Peyer's patch (tissue), 4 donors: Measurements from ENCODE around the gene SLC16A3. TPM values are rescaled to one million over a fixed set of nuclear protein-coding genes. Genes with fewer than 3 reads are reported as not detected.
A peak's percentile ranks its signal among the peaks of the same experiment; 100 is the strongest.

ENCODE experiments used
- DNase-seq, 3 donors: peaks; one replicate each; pipeline ENCODE4 v3.0.0-alpha.2; 2017 to 2019
- H3K27ac ChIP-seq, 4 donors: fragments of 200-600 bp; sonication (generic); one replicate each; pipeline ENCODE4 v1.5.1; 2016 to 2019
- H3K27me3 ChIP-seq, 2 donors: fragments of 200-600 bp; sonication (generic); one replicate each; pipeline ENCODE4 v1.5.1; 2019
- H3K36me3 ChIP-seq, 3 donors: fragments of 200-600 bp; sonication (generic); one replicate each; pipeline ENCODE4 v1.5.1; 2016 to 2019
- H3K4me1 ChIP-seq, 4 donors: fragments of 200-600 bp; sonication (generic); one replicate each; pipeline ENCODE4 v1.5.1; 2016 to 2019
- H3K4me3 ChIP-seq, 4 donors: fragments of 200-600 bp; sonication (generic); 1 replicate in 3 of 4; 2 replicates in 1 of 4; pipeline ENCODE4 v1.5.1; 2016 to 2019; ENCODE audit warnings: mild to moderate bottlenecking in 1 of 4
- H3K9me3 ChIP-seq, 4 donors: fragments of 200-600 bp; sonication (generic); one replicate each; pipeline ENCODE4 v1.5.1; 2016 to 2019; ENCODE audit warnings: mild to moderate bottlenecking in 1 of 4
- CTCF ChIP-seq, 6 experiments: fragments of 450-650 bp in 4 of 6; fragments of 200-600 bp in 2 of 6; sonication (generic) in 1 of 6; IDR thresholded peaks; one replicate each; pipeline ENCODE4 v1.5.1; 2017 to 2019; ENCODE audit warnings: antibody characterized with exemption in 6 of 6, mild to moderate bottlenecking in 3 of 6, moderate library complexity in 1 of 6
- POLR2A ChIP-seq, 2 donors: fragments of 450-650 bp; IDR thresholded peaks; one replicate each; pipeline ENCODE4 v1.5.1; 2017; ENCODE audit warnings: antibody characterized with exemption in 2 of 2, mild to moderate bottlenecking in 2 of 2, moderate library complexity in 2 of 2
- total RNA-seq, 4 donors: library from RNA; depleted of rRNA; stranded (reverse); fragments of >200 nt; gene quantifications; one replicate each; pipeline ENCODE4 v1.1.0, GENCODE V29; 2016

The SLC16A3 gene
- total RNA-seq, 4 donors from 2014 or later = 18.9 to 55.0 (median 35.3) TPM

- peaks cover 0 to 66% (median 2%) of the 10 kb centered on the region in 3 donors for H3K36me3 ChIP-seq
- H3K27me3 ChIP-seq = no peaks in the 10 kb centered on the region
- H3K27ac ChIP-seq = peak overlapping the region in 3 of 4 donors; percentile 93 to 100 (median 100)
- TF ChIP-seq POLR2A (IDR thresholded peaks at IDR 0.05) (no peak), CTCF (IDR thresholded peaks at IDR 0.05) (no peak)
- H3K4me1 ChIP-seq = peaks cover 13 to 53% (median 25%) of the 10 kb centered on the region in 4 donors
- no peak overlapping the region for H3K4me3 ChIP-seq
- no peaks in the 10 kb centered on the region for H3K9me3 ChIP-seq
- no peak for DNase-seq
Observed at GRCh38 chr17:82266142-82266541, 37.3 kb downstream of the SLC16A3 start.

GRCh38 chr17:82267575-82268379, 38.9 kb downstream of the SLC16A3 start:
- Histone ChIP-seq H3K36me3 (peaks cover 0 to 60% (median 0%) of the 10 kb centered on the region in 3 donors), H3K4me3 (peak overlapping the region in 2 of 4 donors; percentile 20 to 43), H3K4me1 (peaks cover 13 to 64% (median 35%) of the 10 kb centered on the region in 4 donors), H3K27ac (peak overlapping the region; percentile 65 to 100 (median 96)), H3K27me3 (no peaks in the 10 kb centered on the region), H3K9me3 (no peaks in the 10 kb centered on the region)
- TF ChIP-seq CTCF (IDR thresholded peaks at IDR 0.05) = peak in 1 of 6 experiments; percentile 4
- TF ChIP-seq POLR2A (IDR thresholded peaks at IDR 0.05) = peak; percentile 47 to 59
- peak; percentile 57 to 95 (median 95) for DNase-seq

- Histone ChIP-seq H3K4me3 (no peak overlapping the region), H3K27me3 (no peaks in the 10 kb centered on the region), H3K27ac (peak overlapping the region; percentile 26 to 100 (median 96)), H3K4me1 (peaks cover 13 to 70% (median 38%) of the 10 kb centered on the region in 4 donors), H3K9me3 (no peaks in the 10 kb centered on the region), H3K36me3 (peaks cover 0 to 45% (median 0%) of the 10 kb centered on the region in 3 donors)
- TF ChIP-seq POLR2A (IDR thresholded peaks at IDR 0.05) = no peak
- no peak for TF ChIP-seq CTCF (IDR thresholded peaks at IDR 0.05)
- DNase-seq = peak in 2 of 3 donors; percentile 82 to 84
Observed at GRCh38 chr17:82269138-82269881, 40.5 kb downstream of the SLC16A3 start.

- peaks cover 13 to 72% (median 38%) of the 10 kb centered on the region in 4 donors for H3K4me1 ChIP-seq
- no peak for DNase-seq
Observed at GRCh38 chr17:82269882-82270500, 41.1 kb downstream of the SLC16A3 start.

More at GRCh38 chr17:82269882-82270500, 41.1 kb downstream of the SLC16A3 start:
- Histone ChIP-seq H3K27me3 (no peaks in the 10 kb centered on the region), H3K4me3 (peak overlapping the region in 1 of 4 donors; percentile 89), H3K36me3 (peaks cover 0 to 38% (median 0%) of the 10 kb centered on the region in 3 donors), H3K27ac (peak overlapping the region; percentile 26 to 100 (median 96)), H3K9me3 (no peaks in the 10 kb centered on the region)
- TF ChIP-seq POLR2A (IDR thresholded peaks at IDR 0.05) (no peak), CTCF (IDR thresholded peaks at IDR 0.05) (no peak)
